HepG2 (cell line): Measurements from ENCODE around the gene NELFB. TPM values are rescaled to one million over a fixed set of nuclear protein-coding genes. Genes with fewer than 3 reads are reported as not detected.
A peak's percentile ranks its signal among the peaks of the same experiment; 100 is the strongest.

ENCODE experiments used
- BATF2 ChIP-seq: sonication (generic); formaldehyde crosslinking; IDR thresholded peaks from 2 replicates; pipeline ENCODE4 v1.8.0; 2022; ENCODE audit warnings: mild to moderate bottlenecking, missing genetic modification reagents, moderate library complexity
- DPF2 ChIP-seq: sonication (generic); formaldehyde crosslinking; IDR thresholded peaks from 2 replicates; pipeline ENCODE4 v1.4.0; 2020; ENCODE audit warnings: mild to moderate bottlenecking, low read depth, missing genetic modification reagents, borderline replicate concordance
- EEA1 ChIP-seq: sonication (generic); formaldehyde crosslinking; IDR thresholded peaks from 2 replicates; pipeline ENCODE4 v1.5.1; 2020; ENCODE audit warnings: mild to moderate bottlenecking, missing genetic modification reagents, borderline replicate concordance
- FIP1L1 ChIP-seq: fragments of 200-400 bp; formaldehyde crosslinking; IDR thresholded peaks from 2 replicates; pipeline ENCODE4 v1.6.1; 2018; ENCODE audit warnings: low read depth, mild to moderate bottlenecking, low read length, moderate library complexity, borderline replicate concordance; ENCODE audit not compliant: insufficient read depth
- HOXA7 ChIP-seq: sonication (generic); formaldehyde crosslinking; IDR thresholded peaks from 2 replicates; pipeline ENCODE4 v1.8.1; 2022; ENCODE audit warnings: mild to moderate bottlenecking, missing genetic modification reagents, moderate library complexity
- KLF6 ChIP-seq: IDR thresholded peaks from 2 replicates; pipeline ENCODE4 v1.8.0; 2016; ENCODE audit warnings: missing biosample characterization, missing genetic modification reagents
- MBD4 ChIP-seq: IDR thresholded peaks from 2 replicates; pipeline ENCODE4 v1.6.1; 2012; ENCODE audit warnings: low read length, inconsistent platforms, borderline replicate concordance
- PHB2 ChIP-seq: fragments of 450-650 bp; IDR thresholded peaks from 2 replicates; pipeline ENCODE4 v1.6.1; 2018; ENCODE audit not compliant: partially characterized antibody
- PHF8 ChIP-seq: sonication (generic); formaldehyde crosslinking; IDR thresholded peaks from 2 replicates; pipeline ENCODE4 v1.5.0; 2020; ENCODE audit warnings: missing genetic modification reagents
- POLR2G ChIP-seq: fragments of 200-400 bp; formaldehyde crosslinking; IDR thresholded peaks from 2 replicates; pipeline ENCODE4 v1.6.1; 2018; ENCODE audit warnings: mild to moderate bottlenecking, low read depth, low read length, moderate library complexity
- STAT6 ChIP-seq: sonication (generic); formaldehyde crosslinking; IDR thresholded peaks from 2 replicates; pipeline ENCODE4 v1.4.0; 2020; ENCODE audit warnings: missing genetic modification reagents, mild to moderate bottlenecking, borderline replicate concordance
- TBX3 ChIP-seq: fragments of 450-650 bp; IDR thresholded peaks from 2 replicates; pipeline ENCODE4 v1.6.1; 2017; ENCODE audit warnings: antibody characterized with exemption, mild to moderate bottlenecking, inconsistent platforms, borderline replicate concordance
- ZBTB14 ChIP-seq: sonication (generic); formaldehyde crosslinking; IDR thresholded peaks from 2 replicates; pipeline ENCODE4 v1.4.0; 2020; ENCODE audit warnings: missing genetic modification reagents
- ZFP36 ChIP-seq: fragments of 150-350 bp; IDR thresholded peaks from 2 replicates; pipeline ENCODE4 v1.6.1; 2018; ENCODE audit warnings: borderline replicate concordance, low read length, low read depth; ENCODE audit not compliant: partially characterized antibody
- ZNF180 ChIP-seq: sonication (generic); formaldehyde crosslinking; IDR thresholded peaks from 2 replicates; pipeline ENCODE4 v1.4.0; 2020; ENCODE audit warnings: low read depth, missing genetic modification reagents, borderline replicate concordance
- ZNF263 ChIP-seq: sonication (generic); formaldehyde crosslinking; IDR thresholded peaks from 2 replicates; pipeline ENCODE4 v1.4.0; 2020; ENCODE audit warnings: missing genetic modification reagents
- ZNF33A ChIP-seq: sonication (generic); formaldehyde crosslinking; IDR thresholded peaks from 2 replicates; pipeline ENCODE4 v1.5.1; 2020; ENCODE audit warnings: missing genetic modification reagents, mild to moderate bottlenecking, moderate library complexity, borderline replicate concordance
- ZNF430 ChIP-seq: sonication (generic); formaldehyde crosslinking; IDR thresholded peaks from 2 replicates; pipeline ENCODE4 v1.9.0; 2021; ENCODE audit warnings: mild to moderate bottlenecking, missing genetic modification reagents
- ZNF703 ChIP-seq: sonication (generic); formaldehyde crosslinking; IDR thresholded peaks from 2 replicates; pipeline ENCODE4 v1.5.1; 2020; ENCODE audit warnings: missing genetic modification reagents, mild to moderate bottlenecking, moderate library complexity, borderline replicate concordance
- ZNF747 ChIP-seq: sonication (generic); formaldehyde crosslinking; IDR thresholded peaks from 2 replicates; pipeline ENCODE4 v1.8.1; 2023; ENCODE audit warnings: missing genetic modification reagents, mild to moderate bottlenecking, borderline replicate concordance
- polyA plus RNA-seq, 8 experiments: library from polyadenylated mRNA; depleted of rRNA in 3 of 8; stranded (reverse) in 7 of 8; unstranded in 1 of 8; fragments of >200 nt; fragmentation: Illumina TruSeq in 4 of 8; extraction: Trizol in 4 of 8; gene quantifications; 2 replicates each; pipeline versions ENCODE4 v1.2.1 to v1.2.3, GENCODE V29; 2011 to 2016; ENCODE audit warnings: low read depth in 4 of 8, missing spikeins in 1 of 8, mixed read lengths in 1 of 8; ENCODE audit not compliant: insufficient read depth in 1 of 8
- total RNA-seq, 5 experiments: library from RNA; depleted of rRNA; stranded (reverse); fragments of >200 nt; fragmentation: Illumina TruSeq; extraction: Trizol; gene quantifications; 2 replicates each; pipeline ENCODE4 v1.2.3, GENCODE V29; 2016; ENCODE audit warnings: low read depth in 1 of 5
- TF ChIP-seq, protein P1 (sequence below): IDR thresholded peaks from 2 replicates; pipeline ENCODE4 v1.6.1; 2016; ENCODE audit warnings: low read depth, borderline replicate concordance
- TF ChIP-seq, protein P2 (sequence below): IDR thresholded peaks from 2 replicates; pipeline ENCODE4 v1.6.1; 2016; ENCODE audit warnings: low read depth

Gene NELFB
- total and polyA plus RNA-seq, 2 of the 13 experiments (the other 11 are each of a cell fraction or from before 2014, with no cell fraction given): 26.5 to 45.8 TPM

DNA sequence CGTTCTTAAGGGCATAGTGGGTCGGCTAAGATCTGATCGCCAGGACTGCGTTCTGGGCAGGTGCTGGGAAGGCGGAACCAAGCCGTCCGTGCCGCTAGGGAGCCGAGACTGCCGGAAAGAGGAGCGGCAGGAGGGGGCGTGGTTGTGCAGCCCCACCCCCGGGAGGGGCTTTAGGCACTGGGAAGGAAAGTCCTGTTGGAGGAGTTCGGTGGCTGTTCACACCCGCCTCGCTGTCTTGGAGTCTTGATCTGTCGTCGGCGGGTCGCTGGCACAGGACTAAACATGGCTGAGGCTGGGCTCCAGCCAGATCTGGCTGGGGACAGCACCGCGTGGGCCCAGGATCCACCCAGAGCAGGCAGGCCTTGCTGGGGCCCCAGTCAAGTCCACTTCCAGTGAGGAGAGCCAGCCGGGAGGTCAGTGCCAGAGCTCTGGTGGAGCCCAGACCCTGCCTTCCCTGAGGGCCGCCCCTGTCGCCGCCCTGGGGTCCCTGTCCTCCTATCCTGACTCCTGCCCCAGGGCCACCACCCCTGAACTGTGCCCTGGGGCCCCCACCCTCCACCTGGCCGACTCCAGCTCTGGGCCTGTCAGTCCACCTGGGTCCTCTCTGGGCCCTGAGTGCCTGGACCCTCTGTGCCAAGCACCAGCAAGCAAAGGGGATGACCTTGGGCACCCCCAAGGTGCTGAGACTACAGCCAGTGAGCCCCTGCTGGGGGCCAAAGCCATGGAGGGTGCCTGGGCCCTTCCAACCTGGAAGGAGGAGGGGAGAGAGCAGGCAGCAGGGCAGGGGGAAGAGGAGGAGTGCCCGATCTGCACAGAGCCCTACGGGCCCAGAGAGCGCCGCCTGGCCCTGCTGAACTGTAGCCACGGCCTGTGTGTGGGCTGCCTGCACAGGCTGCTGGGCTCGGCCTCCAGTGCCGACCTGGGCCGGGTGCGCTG is 37.6 kb upstream of the NELFB start (continued):
- TF ChIP-seq ZNF703 (CRISPR knock-in tag) (no peak), MBD4 (no peak), ZNF747 (CRISPR knock-in tag) (no peak), HOXA7 (no peak), KLF6 (no peak), PHF8 (CRISPR knock-in tag) (0 out of 2 replicates have a peak, but pooled peaks have one; percentile 24), ZFP36 (no peak), POLR2G (peak; percentile 78), DPF2 (CRISPR knock-in tag) (no peak), FIP1L1 (no peak), ZNF263 (CRISPR knock-in tag) (peak; percentile 70; the same call in 1 of the 2 replicates), TBX3 (no peak), BATF2 (CRISPR knock-in tag) (no peak), ZNF33A (no peak), ZNF430 (no peak; the same call in 1 of the 2 replicates), ZBTB14 (CRISPR knock-in tag) (no peak), STAT6 (CRISPR knock-in tag) (no peak), PHB2 (no peak), ZNF180 (no peak), EEA1 (CRISPR knock-in tag) (no peak)
- TF ChIP-seq, protein P1, sequence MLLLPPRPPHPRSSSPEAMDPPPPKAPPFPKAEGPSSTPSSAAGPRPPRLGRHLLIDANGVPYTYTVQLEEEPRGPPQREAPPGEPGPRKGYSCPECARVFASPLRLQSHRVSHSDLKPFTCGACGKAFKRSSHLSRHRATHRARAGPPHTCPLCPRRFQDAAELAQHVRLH: 0 out of 2 replicates have a peak, but pooled peaks have one; percentile 7
- TF ChIP-seq, protein P2, sequence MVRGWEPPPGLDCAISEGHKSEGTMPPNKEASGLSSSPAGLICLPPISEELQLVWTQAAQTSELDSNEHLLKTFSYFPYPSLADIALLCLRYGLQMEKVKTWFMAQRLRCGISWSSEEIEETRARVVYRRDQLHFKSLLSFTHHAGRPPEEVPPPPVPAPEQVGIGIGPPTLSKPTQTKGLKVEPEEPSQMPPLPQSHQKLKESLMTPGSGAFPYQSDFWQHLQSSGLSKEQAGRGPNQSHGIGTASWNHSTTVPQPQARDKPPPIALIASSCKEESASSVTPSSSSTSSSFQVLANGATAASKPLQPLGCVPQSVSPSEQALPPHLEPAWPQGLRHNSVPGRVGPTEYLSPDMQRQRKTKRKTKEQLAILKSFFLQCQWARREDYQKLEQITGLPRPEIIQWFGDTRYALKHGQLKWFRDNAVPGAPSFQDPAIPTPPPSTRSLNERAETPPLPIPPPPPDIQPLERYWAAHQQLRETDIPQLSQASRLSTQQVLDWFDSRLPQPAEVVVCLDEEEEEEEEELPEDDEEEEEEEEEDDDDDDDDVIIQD (CRISPR knock-in tag): peak; percentile 34; the same call in 1 of the 2 replicates
